Dendritic cell treated with granulocyte-macrophage colony-stimulating factor and Interleukin-4, amounts not matched to agents 40 ng/mL and 50 ng/mL, for 4 days (primary cell): Measurements from ENCODE around the gene TRAK1.

Experiments used
- H3K27ac Mint-ChIP-seq: one replicate; pipeline ENCODE4 v1.8.0; 2022; ENCODE audit warnings: mild to moderate bottlenecking, mixed read lengths
- H3K27me3 Mint-ChIP-seq: one replicate; pipeline ENCODE4 v1.8.0; 2022; ENCODE audit warnings: mild to moderate bottlenecking, mixed read lengths
- H3K36me3 Mint-ChIP-seq: one replicate; pipeline ENCODE4 v1.8.0; 2022; ENCODE audit warnings: low read depth, mixed read lengths
- H3K4me1 Mint-ChIP-seq: one replicate; pipeline ENCODE4 v1.8.0; 2022; ENCODE audit warnings: low read depth, mixed read lengths
- H3K4me3 Mint-ChIP-seq: one replicate; pipeline ENCODE4 v1.8.0; 2022; ENCODE audit warnings: mild to moderate bottlenecking, moderate library complexity, mixed read lengths
- H3K9me3 Mint-ChIP-seq: one replicate; pipeline ENCODE4 v1.8.0; 2022; ENCODE audit warnings: mixed read lengths
- intact Hi-C: fragments of 100-400 bp; cut with micrococcal nuclease; formaldehyde crosslinking; loops from one replicate; pipeline ENCODE4 v1.15.0; 2022

Gene TRAK1

GRCh38 chr3:42275217-42275616 lies 184.1 kb downstream of the TRAK1 start:
- Mint-ChIP-seq H3K36me3 (no peaks in the 10 kb centered on the region), H3K9me3 (peaks cover 14% of the 10 kb centered on the region), H3K4me1 (no peaks in the 10 kb centered on the region), H3K4me3 (no peak overlapping the region), H3K27me3 (peaks cover 3% of the 10 kb centered on the region), H3K27ac (no peak overlapping the region)
- intact Hi-C loops, result no loop called here
